ENCODE results near the gene IGSF21.

GRCh38 chr1:18410407-18410806 is 302.8 kb downstream of the IGSF21 start:
- no peak for TF ChIP-seq EZH2 (IDR thresholded peaks at IDR 0.05; ENCODE audit: low read length)
- TF ChIP-seq CTCF (optimal IDR thresholded peaks at IDR 0.05 in 1 of 3, IDR thresholded peaks at IDR 0.05 in 1 of 3, conservative IDR thresholded peaks at IDR 0.05 in 1 of 3; ENCODE audit: extremely low read depth in 1 of 3, insufficient read depth in 2 of 3, low read length in 3 of 3): no peak

All from keratinocyte (primary cell).